GM21381 (cell line): Measurements from ENCODE around the gene NPC2.

Experiments used
- ATAC-seq: cut with Tn5 transposase; IDR thresholded peaks from one replicate; pipeline ENCODE4 v1.9.1; 2021; ENCODE audit warnings: mild to moderate bottlenecking, moderate library complexity; ENCODE audit not compliant: unreplicated experiment

Gene NPC2

DNA sequence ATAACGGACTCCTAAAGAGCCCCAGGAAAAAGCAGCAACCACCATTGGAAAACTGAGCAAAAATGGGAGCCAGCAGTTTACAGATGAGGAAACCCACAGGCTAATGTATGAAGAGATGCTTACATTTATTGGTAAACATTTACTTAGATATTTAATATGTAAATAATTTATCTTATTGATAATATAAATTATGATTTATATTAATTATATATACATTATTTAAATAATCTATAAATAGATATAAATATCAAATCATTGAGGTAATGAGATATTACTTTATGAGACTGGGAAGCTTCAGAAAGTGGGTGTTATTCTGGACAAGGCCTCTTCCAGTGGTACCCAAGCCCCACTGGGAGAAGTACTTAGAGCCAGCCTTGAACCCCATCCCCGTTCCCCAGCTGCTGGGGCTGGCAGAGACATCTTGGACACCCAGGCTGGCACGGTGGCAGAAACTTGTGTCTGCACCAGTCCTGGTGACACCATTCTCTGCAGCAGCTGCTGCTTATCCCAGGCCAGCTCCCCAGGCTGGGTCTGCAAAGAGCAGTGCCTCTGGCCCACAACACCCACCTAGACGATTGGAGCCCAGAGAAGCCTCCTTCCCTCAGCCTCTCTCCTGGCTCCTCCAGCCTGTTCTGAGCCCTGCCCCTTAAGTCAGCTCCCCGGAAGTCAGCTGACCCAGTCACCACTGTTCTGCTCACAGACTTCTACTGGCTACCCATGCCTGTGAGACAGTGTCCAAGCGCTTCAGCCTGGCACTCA, 26.4 kb upstream of the NPC2 start:
- no peak for ATAC-seq

DNA sequence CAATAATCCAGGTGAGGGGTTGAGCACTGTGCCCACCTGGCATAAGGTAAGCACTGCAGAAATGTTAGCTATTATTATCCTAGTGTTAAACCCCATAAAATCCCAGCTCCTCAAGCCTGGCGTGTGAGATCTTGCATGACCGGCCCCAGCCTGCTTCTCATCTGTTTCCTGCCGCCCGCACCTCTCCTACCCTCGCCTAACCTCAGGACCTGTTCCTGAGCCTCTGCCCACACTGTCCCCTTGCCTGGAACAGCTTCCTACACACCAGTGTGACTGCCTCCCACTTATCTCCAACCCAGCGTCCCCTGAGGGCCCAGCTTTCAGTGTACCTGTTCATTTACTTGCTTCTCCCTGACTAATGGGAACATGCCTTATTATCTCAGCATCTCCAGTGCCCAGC, 25.1 kb upstream of the NPC2 start:
- ATAC-seq, result no peak

DNA sequence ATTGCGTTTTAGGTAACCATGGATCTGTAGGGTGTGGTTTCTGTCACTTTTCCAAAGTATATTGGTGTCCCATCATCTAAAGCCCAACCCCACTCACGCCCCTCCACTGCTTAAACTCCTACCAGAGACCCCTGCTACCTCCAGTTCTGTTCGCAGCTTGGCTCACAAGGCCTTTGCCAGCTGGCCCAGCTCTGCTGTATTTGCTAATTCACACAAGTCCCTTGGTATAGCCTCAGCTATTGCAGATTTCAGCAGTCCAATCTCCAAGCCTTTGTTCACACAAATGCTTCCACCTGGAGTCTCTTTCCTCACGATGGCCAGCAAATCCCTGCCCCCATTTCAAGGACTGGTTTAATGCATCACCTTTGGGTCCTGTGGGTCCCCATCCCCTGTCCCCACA, 24.6 kb upstream of the NPC2 start:
- ATAC-seq, result no peak

GRCh38 chr14:74516451-74517160, 23.5 kb upstream of the NPC2 start:
- ATAC-seq, result no peak

GRCh38 chr14:74515891-74516412, 22.8 kb upstream of the NPC2 start:
- no peak for ATAC-seq

GRCh38 chr14:74514471-74514941, 21.4 kb upstream of the NPC2 start:
- ATAC-seq, result no peak

- no peak for ATAC-seq
These were observed 19.1 kb upstream of the NPC2 start for GRCh38 chr14:74511966-74512830.

- ATAC-seq, result no peak
These were observed 17.9 kb upstream of the NPC2 start for GRCh38 chr14:74510959-74511409.

GRCh38 chr14:74510223-74510931, 17.3 kb upstream of the NPC2 start:
- ATAC-seq, result no peak

GRCh38 chr14:74509587-74510222, 16.6 kb upstream of the NPC2 start:
- no peak for ATAC-seq

- no peak for ATAC-seq
These were observed 15.8 kb upstream of the NPC2 start for GRCh38 chr14:74508844-74509428.

- no peak for ATAC-seq
These were observed 15.2 kb upstream of the NPC2 start for GRCh38 chr14:74508292-74508731.

- ATAC-seq, result no peak
These were observed 14.7 kb upstream of the NPC2 start for GRCh38 chr14:74507840-74508239.

GRCh38 chr14:74507085-74507484, 14.0 kb upstream of the NPC2 start:
- ATAC-seq, result no peak

DNA sequence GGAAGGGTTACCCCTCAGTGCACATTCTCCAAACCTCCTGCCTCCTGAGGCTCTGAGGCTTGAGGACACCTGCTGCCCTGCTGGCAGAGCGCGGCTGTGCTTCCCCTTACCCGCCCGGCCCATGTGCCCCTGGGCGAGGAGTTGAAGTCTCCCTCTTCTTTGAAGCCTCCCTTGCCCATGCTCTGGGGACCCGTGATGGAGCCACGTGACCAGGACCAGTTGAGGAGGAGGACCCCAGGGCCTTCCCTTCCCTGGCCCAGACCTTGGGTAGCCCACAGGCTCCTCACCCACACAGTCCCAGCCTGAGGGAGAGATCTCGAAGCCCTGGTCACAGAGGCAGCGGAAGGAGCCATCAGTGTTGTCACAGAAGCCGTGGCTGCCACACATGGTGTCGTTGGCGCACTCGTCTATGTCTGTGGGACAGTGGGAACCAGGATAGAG, 13.3 kb upstream of the NPC2 start:
- no peak for ATAC-seq

DNA sequence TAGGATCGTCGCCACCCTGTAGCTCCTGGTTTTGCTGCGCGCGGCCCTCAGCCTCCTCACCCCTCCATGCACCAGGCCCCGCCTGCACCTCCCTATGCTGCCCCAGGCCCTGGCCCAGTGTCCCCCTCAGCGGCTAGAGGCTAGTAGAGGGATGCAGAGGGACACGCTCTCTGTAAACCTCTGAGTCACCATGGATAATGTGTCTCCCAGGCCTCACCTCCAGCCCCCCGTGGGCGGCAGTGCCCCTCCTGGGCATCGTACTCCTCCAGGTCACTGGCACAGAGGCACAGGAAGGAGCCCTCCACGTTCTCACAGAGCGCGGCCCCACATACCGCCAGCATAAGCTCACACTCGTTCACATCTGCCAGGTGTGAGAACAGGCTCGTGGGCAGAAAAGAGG, 12.7 kb upstream of the NPC2 start:
- ATAC-seq, result no peak

GRCh38 chr14:74504874-74505720, 12.0 kb upstream of the NPC2 start:
- no peak for ATAC-seq

GRCh38 chr14:74504412-74504811, 11.3 kb upstream of the NPC2 start:
- no peak for ATAC-seq

DNA sequence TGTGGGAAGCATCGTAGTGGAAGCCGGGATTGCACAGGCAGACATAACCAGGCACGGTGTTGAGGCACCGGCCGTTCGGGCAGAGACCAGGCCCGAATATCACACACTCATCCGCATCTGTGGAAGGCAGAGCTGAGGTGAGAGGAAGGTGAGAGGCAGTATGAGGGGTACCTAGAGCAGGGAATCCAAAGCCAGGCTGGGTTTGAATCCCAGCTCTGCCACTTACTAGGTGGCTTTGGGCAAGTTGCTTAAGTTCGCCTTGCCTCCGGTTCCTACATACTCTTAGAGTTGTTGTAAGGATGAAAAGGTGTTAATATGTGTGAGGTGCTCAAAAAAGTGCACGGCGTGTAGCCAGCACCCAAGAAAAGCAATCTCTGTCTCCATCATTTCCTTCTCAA, 10.8 kb upstream of the NPC2 start:
- no peak for ATAC-seq
